B cell (primary cell): Measurements from ENCODE around the gene KPNA1. TPM values are rescaled to one million over a fixed set of nuclear protein-coding genes. Genes with fewer than 3 reads are reported as not detected.

Experiments used
- ATAC-seq: fragments of 200-7000 bp; cut with Tn5 transposase; one replicate; pipeline ENCODE4 v1.10.0; 2021; ENCODE audit warnings: low read depth, mild to moderate bottlenecking, moderate number of reproducible peaks, moderate library complexity
- CTCF ChIA-PET: fragments of 350-600 bp; sonication (Branson Sonifier 250); formaldehyde crosslinking; loops from one replicate; lab custom pipeline; 2021; ENCODE audit warnings: antibody characterized with exemption, inconsistent platforms; lab: Charles Lee
- POLR2A ChIA-PET: fragments of 350-600 bp; sonication (Branson Sonifier 250); formaldehyde crosslinking; loops from one replicate; lab custom pipeline; 2021; ENCODE audit warnings: antibody characterized with exemption; lab: Charles Lee
- DNase-seq: peaks from one replicate; pipeline ENCODE4 v3.0.0; 2013
- H2AFZ ChIP-seq: 2 replicates; pipeline ENCODE4 v1.6.1; 2012; ENCODE audit warnings: mild to moderate bottlenecking, low read depth, low read length; ENCODE audit not compliant: insufficient read depth, poor library complexity, severe bottlenecking
- H3K27ac ChIP-seq, 2 donors: 1 replicate in 1 of 2; 2 replicates in 1 of 2; pipeline ENCODE4 v1.5.1; 2012 to 2013; ENCODE audit warnings: low read length in 2 of 2, mild to moderate bottlenecking in 2 of 2, moderate library complexity in 1 of 2
- H3K27me3 ChIP-seq, 4 experiments: fragments of 200-600 bp in 1 of 4; sonication (generic) in 1 of 4; replicated peaks in 1 of 4; 1 replicate in 2 of 4; 2 replicates in 2 of 4; pipeline versions ENCODE4 v1.6.1 to v1.7.0; 2013 to 2016; ENCODE audit warnings: low read length in 3 of 4, mild to moderate bottlenecking in 2 of 4, mixed read lengths in 1 of 4, moderate library complexity in 1 of 4; ENCODE audit not compliant: insufficient read depth in 4 of 4, control insufficient read depth in 3 of 4; ENCODE audit errors: control extremely low read depth in 1 of 4
- H3K36me3 ChIP-seq, 2 experiments: replicated peaks in 1 of 2; 1 replicate in 1 of 2; 2 replicates in 1 of 2; pipeline versions ENCODE4 v1.6.1 to v1.7.1; 2013; ENCODE audit warnings: low read length in 1 of 2; ENCODE audit not compliant: insufficient read depth in 2 of 2, control insufficient read depth in 1 of 2; ENCODE audit errors: control extremely low read depth in 1 of 2, extremely low read depth in 1 of 2
- H3K4me1 ChIP-seq, 2 donors: fragments of 200-600 bp in 1 of 2; sonication (generic) in 1 of 2; 1 replicate in 1 of 2; 2 replicates in 1 of 2; pipeline versions ENCODE4 v1.5.1 to v1.6.1; 2013 to 2017; ENCODE audit warnings: low read length in 2 of 2; ENCODE audit not compliant: control insufficient read depth in 2 of 2, insufficient read depth in 2 of 2
- H3K4me2 ChIP-seq: replicated peaks from 2 replicates; pipeline ENCODE3; 2012; ENCODE audit warnings: mild to moderate bottlenecking, low read depth, low read length; ENCODE audit not compliant: poor library complexity, severe bottlenecking
- H3K4me3 ChIP-seq, 5 experiments: fragments of 200-600 bp in 1 of 5; sonication (generic) in 1 of 5; 1 replicate in 3 of 5; 2 replicates in 2 of 5; pipeline versions ENCODE4 v1.5.1 to v1.7.0; 2011 to 2016; ENCODE audit warnings: low read length in 4 of 5, mild to moderate bottlenecking in 4 of 5, low read depth in 2 of 5, control low read depth in 1 of 5, moderate library complexity in 1 of 5; ENCODE audit not compliant: insufficient read depth in 1 of 5; ENCODE audit errors: control extremely low read depth in 1 of 5, extremely low read depth in 1 of 5
- H3K79me2 ChIP-seq: fragments of 200-600 bp; sonication (generic); one replicate; pipeline ENCODE4 v1.6.0; 2016; ENCODE audit warnings: low read length; ENCODE audit not compliant: control insufficient read depth, insufficient read depth
- H3K9ac ChIP-seq: fragments of 200-600 bp; sonication (generic); 2 replicates; pipeline ENCODE4 v1.6.1; 2017; ENCODE audit warnings: mild to moderate bottlenecking, low read length, moderate library complexity
- H3K9me3 ChIP-seq, 3 donors: one replicate each; pipeline versions ENCODE4 v1.6.1 to v1.7.1; 2013; ENCODE audit warnings: low read length in 2 of 3; ENCODE audit not compliant: control insufficient read depth in 2 of 3, insufficient read depth in 1 of 3; ENCODE audit errors: control extremely low read depth in 1 of 3
- H4K20me1 ChIP-seq: 2 replicates; pipeline ENCODE4 v1.6.0; 2012; ENCODE audit warnings: mild to moderate bottlenecking, low read length; ENCODE audit not compliant: insufficient read depth, control insufficient read depth, poor library complexity, severe bottlenecking
- H3K27ac Mint-ChIP-seq: one replicate; pipeline ENCODE4 v1.8.0; 2021; ENCODE audit warnings: mixed read lengths
- H3K27me3 Mint-ChIP-seq: one replicate; pipeline ENCODE4 v1.8.0; 2021; ENCODE audit warnings: mixed read lengths
- H3K4me1 Mint-ChIP-seq: one replicate; pipeline ENCODE4 v1.8.0; 2021; ENCODE audit warnings: mixed read lengths
- H3K4me3 Mint-ChIP-seq: one replicate; pipeline ENCODE4 v1.8.0; 2021; ENCODE audit warnings: mixed read lengths
- H3K9me3 Mint-ChIP-seq: one replicate; pipeline ENCODE4 v1.8.0; 2022; ENCODE audit warnings: mixed read lengths; ENCODE audit not compliant: insufficient read depth
- CTCF ChIP-seq: fragments of 200-600 bp; IDR thresholded peaks from one replicate; pipeline ENCODE4 v1.8.0; 2022; ENCODE audit warnings: antibody characterized with exemption, mild to moderate bottlenecking
- EZH2 ChIP-seq: IDR thresholded peaks from 2 replicates; pipeline ENCODE4 v1.6.1; 2012; ENCODE audit warnings: borderline replicate concordance, low read depth, mild to moderate bottlenecking, moderate library complexity, low read length; ENCODE audit not compliant: insufficient read depth, poor library complexity, severe bottlenecking
- WGBS: methylation state at CpG from one replicate; pipeline ENCODE4 v1.1.5; 2013; ENCODE audit warnings: missing lambda C conversion rate; ENCODE audit not compliant: insufficient coverage; 5-methylcytosine and 5-hydroxymethylcytosine counted together
- intact Hi-C: fragments of 100-400 bp; cut with micrococcal nuclease; formaldehyde crosslinking; loops from one replicate; pipeline ENCODE4 v1.10.0; 2022
- polyA plus RNA-seq: library from polyadenylated mRNA; depleted of rRNA; stranded (reverse); fragments of >200 nt; gene quantifications from 2 replicates; pipeline ENCODE4 v1.2.3, GENCODE V29; 2012
- total RNA-seq, 2 donors: library from RNA; stranded (reverse); fragments of 120-200 nt in 1 of 2; gene quantifications; 1 replicate in 1 of 2; 2 replicates in 1 of 2; pipeline versions ENCODE4 v1.2.3 to v1.2.4, GENCODE V29; 2013 to 2022

KPNA1 gene
- total and polyA plus RNA-seq, 2 donors (not counting 1 experiment from before 2014, with no cell fraction given), result 14.9 to 79.4 TPM

- Histone ChIP-seq H2AFZ (no peak overlapping the region), H3K9ac (no peak overlapping the region), H3K27ac (no peak overlapping the region), H3K79me2 (peaks cover 16% of the 10 kb centered on the region), H3K4me3 (no peak overlapping the region), H3K36me3 (peaks cover 9 to 25% of the 10 kb centered on the region in 2 experiments), H3K9me3 (no peaks in the 10 kb centered on the region), H3K27me3 (no peaks in the 10 kb centered on the region), H4K20me1 (peaks cover 21% of the 10 kb centered on the region), H3K4me1 (no peaks in the 10 kb centered on the region), H3K4me2 (no peak overlapping the region)
- ChIA-PET POLR2A (no interaction called here), CTCF (no interaction called here)
- TF ChIP-seq EZH2, result no peak
- TF ChIP-seq CTCF, result no peak
- Mint-ChIP-seq H3K27me3 (no peaks in the 10 kb centered on the region), H3K27ac (no peak overlapping the region), H3K4me3 (no peak overlapping the region), H3K4me1 (peaks cover 13% of the 10 kb centered on the region), H3K9me3 (no peaks in the 10 kb centered on the region)
- no CpG with 5 or more reads among the region's 1 CpG for WGBS
- no peak for ATAC-seq
- DNase-seq, result no peak
- intact Hi-C loops, result no loop called here
These were observed 50.1 kb downstream of the KPNA1 start for GRCh38 chr3:122464659-122465058.

- H3K79me2 ChIP-seq, result no peaks in the 10 kb centered on the region
These were observed 52.3 kb downstream of the KPNA1 start for GRCh38 chr3:122462406-122462805.

More at GRCh38 chr3:122462406-122462805, 52.3 kb downstream of the KPNA1 start:
- no peak for TF ChIP-seq CTCF
- no peak for TF ChIP-seq EZH2
- Histone ChIP-seq H2AFZ (no peak overlapping the region), H4K20me1 (peaks cover under 1% of the 10 kb centered on the region), H3K27ac (no peak overlapping the region), H3K4me1 (no peaks in the 10 kb centered on the region), H3K4me3 (no peak overlapping the region), H3K36me3 (peaks cover 7 to 46% of the 10 kb centered on the region in 2 experiments), H3K9ac (no peak overlapping the region), H3K9me3 (no peaks in the 10 kb centered on the region), H3K27me3 (no peaks in the 10 kb centered on the region), H3K4me2 (no peak overlapping the region)
- no peak for DNase-seq
- no peak overlapping the region for H3K4me3 Mint-ChIP-seq
- ATAC-seq, result no peak
- no peaks in the 10 kb centered on the region for H3K4me1 Mint-ChIP-seq
- ChIA-PET POLR2A (no interaction called here), CTCF (no interaction called here)
- H3K27ac Mint-ChIP-seq, result no peak overlapping the region
- intact Hi-C loops, result no loop called here
- WGBS, result no CpG with 5 or more reads among the region's 1 CpG
- H3K9me3 Mint-ChIP-seq, result no peaks in the 10 kb centered on the region
- H3K27me3 Mint-ChIP-seq, result no peaks in the 10 kb centered on the region
